Activated CD4-positive, alpha-beta T cell treated with anti-CD3 and anti-CD28 coated beads, Interleukin-2, amount 10 ng/mL, durations not matched to agents 7 days and 5 days (primary cell): Measurements from ENCODE around the gene BANP. TPM values are rescaled to one million over a fixed set of nuclear protein-coding genes. Genes with fewer than 3 reads are reported as not detected.
A peak's percentile ranks its signal among the peaks of the same experiment; 100 is the strongest.

Experiments used
- CTCF ChIA-PET: fragments of 350-600 bp; sonication (Branson Sonifier 250); formaldehyde crosslinking; loops from one replicate; lab custom pipeline; 2021; ENCODE audit warnings: antibody characterized with exemption; lab: Charles Lee
- POLR2A ChIA-PET: fragments of 350-600 bp; sonication (Branson Sonifier 250); formaldehyde crosslinking; loops from one replicate; lab custom pipeline; 2021; ENCODE audit warnings: antibody characterized with exemption; lab: Charles Lee
- DNase-seq: peaks from one replicate; pipeline ENCODE4 v3.0.0-alpha.2; 2020
- H3K27ac Mint-ChIP-seq: one replicate; pipeline ENCODE4 v1.8.0; 2021; ENCODE audit warnings: mild to moderate bottlenecking, moderate library complexity, mixed read lengths
- H3K27me3 Mint-ChIP-seq: one replicate; pipeline ENCODE4 v1.8.0; 2021; ENCODE audit warnings: mixed read lengths
- H3K36me3 Mint-ChIP-seq: one replicate; pipeline ENCODE4 v1.8.0; 2021; ENCODE audit warnings: low read depth, mixed read lengths
- H3K4me1 Mint-ChIP-seq: one replicate; pipeline ENCODE4 v1.8.0; 2021; ENCODE audit warnings: mixed read lengths
- H3K4me3 Mint-ChIP-seq: one replicate; pipeline ENCODE4 v1.8.0; 2021; ENCODE audit warnings: mild to moderate bottlenecking, moderate library complexity, mixed read lengths
- H3K9me3 Mint-ChIP-seq: one replicate; pipeline ENCODE4 v1.8.0; 2021; ENCODE audit warnings: mixed read lengths
- total RNA-seq, 2 experiments: library from RNA; stranded (reverse); gene quantifications; one replicate each; pipeline ENCODE4 v1.2.3, GENCODE V29; 2021

The BANP gene
- total RNA-seq, 2 experiments from 2014 or later, result 43.2 to 45.5 TPM

DNA sequence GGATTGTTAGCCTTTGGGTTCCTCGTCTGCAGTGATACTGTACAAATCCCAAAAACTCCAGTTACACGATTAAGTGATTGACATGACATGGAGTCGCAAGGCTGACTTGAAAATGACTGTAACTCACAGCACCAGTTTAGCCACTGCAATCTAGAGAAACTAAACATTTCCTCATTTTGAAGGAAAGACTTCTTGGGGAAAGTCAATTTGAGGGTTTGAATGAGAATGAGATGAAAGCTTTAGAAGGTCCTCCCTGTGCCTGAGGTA, 4.8 kb downstream of the BANP start:
- POLR2A ChIA-PET, result interaction anchor here (1.0 kb wide), 1 partner anchor 17 kb away, joined by 4 read pairs; no protein-coding TSS in a partner anchor
- Mint-ChIP-seq H3K4me3 (peak overlapping the region; percentile 78), H3K9me3 (no peaks in the 10 kb centered on the region), H3K27me3 (no peaks in the 10 kb centered on the region), H3K4me1 (peaks cover 79% of the 10 kb centered on the region), H3K36me3 (peaks cover 42% of the 10 kb centered on the region), H3K27ac (peak overlapping the region; percentile 99)
- CTCF ChIA-PET, result interaction anchor here (0.6 to 2.0 kb wide), 6 partner anchors 15 to 177 kb away, joined by 3 to 11 read pairs (median 4); no protein-coding TSS in a partner anchor
- no peak for DNase-seq

DNA sequence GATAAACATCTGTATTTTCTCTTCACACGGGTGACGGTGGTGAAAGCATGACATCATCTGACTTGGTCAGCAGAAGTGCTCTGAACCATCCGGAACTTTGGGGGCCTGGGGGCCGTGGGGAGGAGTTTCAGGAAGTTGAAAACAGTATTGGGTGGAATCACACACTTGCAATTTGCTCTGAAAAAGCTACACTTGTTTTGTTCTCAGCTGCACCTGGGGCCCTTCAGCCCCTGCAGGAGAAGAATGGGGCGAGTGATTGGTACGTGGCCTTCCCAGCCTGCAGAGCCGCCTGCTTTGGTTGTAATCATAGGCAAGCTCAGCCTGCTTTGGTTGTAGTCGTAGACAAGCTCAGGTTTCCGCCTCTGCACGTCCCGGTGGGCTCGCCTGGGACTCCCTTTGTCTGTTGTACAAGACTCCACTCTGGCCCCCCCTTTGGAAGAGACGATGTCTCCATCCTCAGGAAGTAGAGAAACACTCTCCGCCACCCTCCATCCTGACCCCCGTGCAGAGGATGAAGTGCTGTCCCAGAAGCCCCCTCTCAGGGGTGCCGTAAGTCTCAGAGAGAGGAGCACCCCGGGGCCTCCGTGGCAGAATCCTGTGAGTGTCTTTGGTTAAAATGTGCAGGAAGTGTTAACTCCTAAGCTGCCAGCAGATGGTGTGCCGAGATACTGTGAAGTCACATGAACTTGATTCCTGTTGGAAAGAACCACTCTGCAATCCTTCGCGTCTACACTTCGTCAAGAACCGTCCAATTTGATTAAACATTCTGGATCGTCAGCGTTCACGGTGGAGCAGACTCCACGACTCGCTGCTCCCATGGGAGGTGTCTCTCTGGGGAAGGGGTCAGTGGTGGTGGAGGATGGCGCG, 5.4 kb downstream of the BANP start:
- ChIA-PET POLR2A (interaction anchor here (1.0 kb wide), 1 partner anchor 17 kb away, joined by 4 read pairs; no protein-coding TSS in a partner anchor), CTCF (interaction anchor here (0.6 to 2.0 kb wide), 11 partner anchors 10 to 481 kb away, joined by 3 to 11 read pairs (median 4); no protein-coding TSS in a partner anchor)
- H3K27ac Mint-ChIP-seq, result peak overlapping the region; percentile 99
- peaks cover 44% of the 10 kb centered on the region for H3K36me3 Mint-ChIP-seq
- peaks cover 81% of the 10 kb centered on the region for H3K4me1 Mint-ChIP-seq
- no peaks in the 10 kb centered on the region for H3K27me3 Mint-ChIP-seq
- peak; percentile 82 for DNase-seq
- H3K9me3 Mint-ChIP-seq, result no peaks in the 10 kb centered on the region
- peak overlapping the region; percentile 78 for H3K4me3 Mint-ChIP-seq

DNA sequence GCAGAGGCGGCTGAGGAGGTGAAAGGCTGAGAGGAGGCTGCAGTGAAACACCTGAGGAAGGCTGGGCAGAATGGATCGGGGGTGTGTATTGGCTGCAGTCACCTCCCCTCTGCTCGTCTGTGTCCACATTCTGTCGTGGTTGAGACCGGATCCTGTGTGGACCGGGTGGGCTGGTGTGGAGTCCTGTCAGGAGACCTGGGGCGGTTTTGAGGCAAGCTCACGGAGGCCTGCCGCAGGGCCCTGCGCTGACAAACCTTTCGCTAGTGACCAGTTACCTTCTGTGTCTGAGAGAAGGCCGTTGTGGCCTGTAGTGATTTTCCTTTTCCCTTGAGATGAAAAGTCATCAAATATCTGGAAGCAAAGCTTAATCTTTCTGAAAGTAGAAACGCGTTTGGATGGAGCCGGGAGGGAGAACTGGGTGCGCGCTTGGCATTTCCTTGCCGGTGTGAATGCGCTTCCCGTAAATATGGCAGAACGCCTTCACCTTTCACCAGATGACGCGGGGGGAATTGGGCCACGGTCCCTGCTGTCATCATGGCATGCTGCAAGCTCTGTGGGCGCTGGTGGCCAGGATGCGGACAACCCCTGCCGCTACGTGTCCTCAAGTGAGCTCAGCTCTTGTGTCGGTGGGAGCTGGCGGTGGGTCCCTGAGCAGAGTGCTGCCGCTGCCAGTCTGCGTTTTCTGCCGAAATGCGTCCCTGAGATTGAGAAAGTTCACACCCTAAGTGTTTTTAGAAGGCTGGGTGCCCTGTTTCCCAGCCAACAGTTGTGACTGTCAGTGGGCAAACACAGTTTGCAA, 6.3 kb downstream of the BANP start:
- Mint-ChIP-seq H3K27me3 (no peaks in the 10 kb centered on the region), H3K27ac (peak overlapping the region; percentile 99), H3K36me3 (peaks cover 39% of the 10 kb centered on the region), H3K4me1 (peaks cover 78% of the 10 kb centered on the region), H3K9me3 (no peaks in the 10 kb centered on the region), H3K4me3 (peak overlapping the region; percentile 78)
- CTCF ChIA-PET, result interaction anchor here (0.6 to 1.9 kb wide), 5 partner anchors 9 to 223 kb away, joined by 3 to 11 read pairs (median 4); no protein-coding TSS in a partner anchor
- POLR2A ChIA-PET, result no interaction called here
- no peak for DNase-seq

DNA sequence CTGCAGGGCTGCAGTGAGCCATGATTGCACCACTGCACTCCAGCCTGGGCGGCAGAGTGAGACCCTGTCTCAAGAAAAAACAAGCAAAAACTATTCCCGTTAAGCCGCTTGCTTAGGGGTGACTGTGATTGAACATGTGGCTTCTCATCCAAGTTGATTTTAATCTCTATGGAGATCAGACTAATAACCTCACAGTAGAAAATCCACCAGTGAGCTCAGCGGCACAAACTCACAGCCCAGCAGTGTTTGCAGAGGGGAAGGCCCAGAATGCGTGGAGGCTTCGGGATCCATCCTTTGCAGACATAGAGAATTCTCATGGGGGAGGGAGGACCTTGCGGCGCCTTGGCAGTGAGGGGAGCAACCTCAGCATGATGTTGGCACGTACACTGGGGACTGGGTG, 7.4 kb downstream of the BANP start:
- H3K9me3 Mint-ChIP-seq, result no peaks in the 10 kb centered on the region
- H3K4me1 Mint-ChIP-seq, result peaks cover 81% of the 10 kb centered on the region
- no peaks in the 10 kb centered on the region for H3K27me3 Mint-ChIP-seq
- H3K4me3 Mint-ChIP-seq, result no peak overlapping the region
- H3K36me3 Mint-ChIP-seq, result peaks cover 34% of the 10 kb centered on the region
- ChIA-PET POLR2A (no interaction called here), CTCF (no interaction called here)
- no peak for DNase-seq
- no peak overlapping the region for H3K27ac Mint-ChIP-seq

DNA sequence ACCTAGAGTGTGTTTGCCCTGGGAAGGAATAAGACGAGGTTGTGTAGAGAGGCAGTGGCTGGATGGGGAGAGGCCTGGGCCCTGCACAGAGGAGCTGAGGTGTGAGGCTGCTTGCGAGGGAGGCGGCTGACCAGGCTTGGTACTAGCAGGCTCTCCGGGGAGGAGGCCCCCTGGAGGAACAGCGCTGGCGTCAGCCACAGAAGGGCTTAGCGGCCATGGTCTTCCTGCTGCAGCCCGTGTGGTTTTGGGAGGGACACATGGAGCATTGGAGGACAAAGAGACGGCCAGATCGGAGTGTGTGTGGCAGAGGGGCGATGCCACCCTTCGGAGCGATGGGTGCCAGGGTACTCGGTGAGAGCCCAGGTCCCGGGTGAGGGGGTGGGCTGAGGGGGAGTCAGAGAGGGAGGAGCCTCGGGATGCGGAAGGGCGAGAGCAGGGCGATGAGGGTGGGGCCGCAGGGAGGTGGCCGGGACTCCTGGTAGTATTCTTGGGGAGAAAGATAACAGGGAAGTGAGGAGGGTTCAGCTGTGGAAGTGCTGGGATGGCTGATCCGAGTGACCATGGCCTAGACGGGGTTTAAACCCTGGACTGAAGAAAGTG, 8.3 kb downstream of the BANP start:
- H3K36me3 Mint-ChIP-seq, result peaks cover 28% of the 10 kb centered on the region
- peak overlapping the region; percentile 10 for H3K27ac Mint-ChIP-seq
- no peak overlapping the region for H3K4me3 Mint-ChIP-seq
- DNase-seq, result no peak
- no peaks in the 10 kb centered on the region for H3K27me3 Mint-ChIP-seq
- H3K4me1 Mint-ChIP-seq, result peaks cover 81% of the 10 kb centered on the region
- ChIA-PET CTCF (interaction anchor here (0.6 to 1.9 kb wide), 3 partner anchors 13 to 464 kb away, joined by 3 to 6 read pairs (median 3); no protein-coding TSS in a partner anchor), POLR2A (no interaction called here)
- no peaks in the 10 kb centered on the region for H3K9me3 Mint-ChIP-seq

DNA sequence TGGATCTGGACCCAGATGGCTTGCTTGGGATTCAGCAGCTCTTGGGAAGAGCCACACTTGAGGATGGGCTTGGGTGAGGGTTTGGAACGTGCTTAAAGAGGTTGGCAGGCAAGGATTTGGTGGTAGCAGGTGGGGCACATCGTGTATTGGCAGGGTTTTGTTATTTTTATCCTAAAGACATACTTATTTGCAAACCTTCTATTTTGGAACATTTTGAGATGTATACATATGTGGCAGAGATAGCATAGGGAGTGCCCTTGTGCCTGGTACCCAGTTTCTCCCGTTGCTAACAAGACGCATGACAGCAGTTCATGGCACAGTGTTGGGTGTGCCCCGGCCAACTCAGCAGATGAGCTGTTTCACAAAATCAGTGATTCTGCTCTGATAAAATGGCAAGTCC, 9.1 kb downstream of the BANP start:
- no peaks in the 10 kb centered on the region for H3K27me3 Mint-ChIP-seq
- peaks cover 80% of the 10 kb centered on the region for H3K4me1 Mint-ChIP-seq
- ChIA-PET CTCF (interaction anchor here (1.3 to 1.9 kb wide), 2 partner anchors 12 kb away, joined by 3 to 6 read pairs; no protein-coding TSS in a partner anchor), POLR2A (interaction anchor here (0.7 kb wide), 1 partner anchor 9 kb away, joined by 3 read pairs; the partner anchor contains the start of gene BANP)
- DNase-seq, result no peak
- peaks cover 23% of the 10 kb centered on the region for H3K36me3 Mint-ChIP-seq
- H3K4me3 Mint-ChIP-seq, result no peak overlapping the region
- H3K9me3 Mint-ChIP-seq, result no peaks in the 10 kb centered on the region
- H3K27ac Mint-ChIP-seq, result peak overlapping the region; percentile 7

DNA sequence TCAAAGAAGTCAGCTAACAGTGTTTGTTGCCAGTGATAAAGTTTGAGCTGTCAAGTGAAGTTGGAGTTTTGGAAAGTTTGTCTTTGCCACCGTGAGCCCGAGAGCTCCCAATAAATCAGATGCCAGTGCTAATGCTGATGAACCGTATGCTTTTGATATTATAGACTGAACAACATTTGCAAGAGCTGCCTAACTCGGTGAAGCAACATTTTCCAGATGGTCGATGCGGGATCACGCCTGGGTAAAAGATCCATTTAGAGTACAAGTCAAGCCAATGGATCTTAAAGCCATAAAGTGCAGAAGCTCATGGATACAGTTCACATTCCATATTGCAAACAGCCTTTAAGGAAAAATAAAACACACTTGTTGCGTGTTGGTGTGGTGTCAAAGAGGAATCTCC, 9.6 kb downstream of the BANP start:
- no peaks in the 10 kb centered on the region for H3K9me3 Mint-ChIP-seq
- H3K27me3 Mint-ChIP-seq, result no peaks in the 10 kb centered on the region
- no peak overlapping the region for H3K4me3 Mint-ChIP-seq
- POLR2A ChIA-PET, result interaction anchor here (0.7 kb wide), 1 partner anchor 10 kb away, joined by 3 read pairs; the partner anchor contains the start of gene BANP
- peaks cover 78% of the 10 kb centered on the region for H3K4me1 Mint-ChIP-seq
- no peak overlapping the region for H3K27ac Mint-ChIP-seq
- no peak for DNase-seq
- CTCF ChIA-PET, result interaction anchor here (1.3 to 1.9 kb wide), 2 partner anchors 11 to 12 kb away, joined by 3 to 6 read pairs; no protein-coding TSS in a partner anchor
- peaks cover 20% of the 10 kb centered on the region for H3K36me3 Mint-ChIP-seq

DNA sequence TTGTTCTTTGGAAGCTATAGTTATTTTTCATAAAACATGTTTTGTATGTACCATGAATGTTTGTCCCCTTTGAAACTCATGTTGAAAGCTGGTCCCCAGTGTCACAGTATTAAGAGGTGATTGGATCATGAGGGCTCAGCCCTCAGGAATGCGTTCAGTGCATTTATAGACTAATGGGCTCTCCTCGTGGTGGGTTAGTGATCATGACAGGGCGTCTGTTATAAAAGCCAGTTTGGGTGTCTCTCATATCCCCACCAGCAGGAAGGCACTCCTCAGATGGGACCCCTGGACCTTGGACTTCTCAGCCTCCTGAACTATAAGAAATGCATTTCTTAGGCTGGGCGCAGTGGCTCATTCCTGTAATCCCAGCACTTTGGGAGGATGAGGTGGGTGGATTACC, 10.4 kb downstream of the BANP start:
- Mint-ChIP-seq H3K27ac (no peak overlapping the region), H3K4me3 (no peak overlapping the region), H3K4me1 (peaks cover 78% of the 10 kb centered on the region), H3K9me3 (no peaks in the 10 kb centered on the region), H3K27me3 (no peaks in the 10 kb centered on the region), H3K36me3 (peaks cover 19% of the 10 kb centered on the region)
- DNase-seq, result no peak
- ChIA-PET POLR2A (no interaction called here), CTCF (interaction anchor here (1.3 to 1.5 kb wide), 2 partner anchors 9 to 13 kb away, joined by 3 read pairs; no protein-coding TSS in a partner anchor)

DNA sequence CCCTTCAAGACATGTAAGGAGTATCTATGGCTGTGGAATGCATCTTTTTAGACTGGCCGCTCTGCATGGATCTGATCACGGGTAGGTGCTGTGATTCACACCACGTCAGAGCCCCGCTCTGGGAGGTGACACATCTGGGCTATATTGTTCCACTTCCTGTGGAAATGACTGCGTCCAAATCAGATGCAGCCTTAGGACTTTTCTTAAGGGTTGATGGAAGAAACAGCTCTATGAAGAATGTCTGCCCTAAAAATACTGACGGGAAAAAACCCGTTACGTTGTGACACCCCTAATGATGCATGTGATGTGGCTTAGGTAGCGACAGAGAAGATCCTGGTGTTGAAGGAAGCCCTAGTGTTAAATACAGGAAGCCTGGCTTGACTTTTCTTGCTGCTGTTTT, 12.2 kb downstream of the BANP start:
- ChIA-PET POLR2A (interaction anchor here (0.7 kb wide), 1 partner anchor 197 kb away, joined by 3 read pairs; the partner anchor contains the start of gene KLHDC4), CTCF (interaction anchor here (0.6 to 2.0 kb wide), 5 partner anchors 9 to 569 kb away, joined by 3 to 6 read pairs (median 4); partner anchors contain the start of gene BANP)
- H3K4me3 Mint-ChIP-seq, result no peak overlapping the region
- peak; percentile 65 for DNase-seq
- peaks cover 66% of the 10 kb centered on the region for H3K4me1 Mint-ChIP-seq
- H3K9me3 Mint-ChIP-seq, result no peaks in the 10 kb centered on the region
- H3K27me3 Mint-ChIP-seq, result no peaks in the 10 kb centered on the region
- peaks cover 6% of the 10 kb centered on the region for H3K36me3 Mint-ChIP-seq
- H3K27ac Mint-ChIP-seq, result peak overlapping the region; percentile 83

DNA sequence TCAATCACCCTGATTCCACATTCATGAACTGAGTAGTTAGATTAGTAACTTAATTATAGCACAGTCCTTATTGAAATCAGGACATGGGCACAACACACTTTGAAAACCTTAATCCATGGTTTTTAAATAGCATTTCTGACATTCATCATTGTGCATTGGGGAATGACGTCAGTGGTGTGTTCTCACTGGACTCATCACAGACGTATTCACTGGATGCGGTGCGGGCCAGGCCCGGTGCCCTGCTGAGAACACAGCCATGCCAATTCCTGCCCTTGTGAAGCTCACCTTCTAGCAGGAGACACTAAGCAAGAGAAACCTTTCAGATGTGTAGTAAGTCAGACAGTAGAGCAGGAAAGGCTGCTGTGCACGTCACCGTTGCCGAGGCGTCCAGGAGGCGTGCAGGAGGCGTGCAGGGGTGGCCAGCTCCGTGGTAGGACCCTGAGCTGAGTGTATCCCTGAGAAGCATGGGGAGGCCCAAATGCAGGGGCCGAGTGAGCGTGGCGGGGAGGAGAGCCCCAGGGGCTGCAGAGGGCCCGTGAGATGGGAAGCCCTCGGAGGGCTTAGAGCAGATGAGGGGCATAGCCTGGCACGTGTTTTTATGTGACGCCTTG, 12.9 kb downstream of the BANP start:
- CTCF ChIA-PET, result interaction anchor here (0.6 to 2.0 kb wide), 4 partner anchors 8 to 568 kb away, joined by 3 to 6 read pairs (median 4); no protein-coding TSS in a partner anchor
- Mint-ChIP-seq H3K27ac (peak overlapping the region; percentile 83), H3K4me1 (peaks cover 65% of the 10 kb centered on the region), H3K27me3 (no peaks in the 10 kb centered on the region), H3K9me3 (no peaks in the 10 kb centered on the region), H3K36me3 (peaks cover 8% of the 10 kb centered on the region), H3K4me3 (no peak overlapping the region)
- POLR2A ChIA-PET, result interaction anchor here (0.7 kb wide), 1 partner anchor 198 kb away, joined by 3 read pairs; the partner anchor contains the start of gene KLHDC4
- no peak for DNase-seq

DNA sequence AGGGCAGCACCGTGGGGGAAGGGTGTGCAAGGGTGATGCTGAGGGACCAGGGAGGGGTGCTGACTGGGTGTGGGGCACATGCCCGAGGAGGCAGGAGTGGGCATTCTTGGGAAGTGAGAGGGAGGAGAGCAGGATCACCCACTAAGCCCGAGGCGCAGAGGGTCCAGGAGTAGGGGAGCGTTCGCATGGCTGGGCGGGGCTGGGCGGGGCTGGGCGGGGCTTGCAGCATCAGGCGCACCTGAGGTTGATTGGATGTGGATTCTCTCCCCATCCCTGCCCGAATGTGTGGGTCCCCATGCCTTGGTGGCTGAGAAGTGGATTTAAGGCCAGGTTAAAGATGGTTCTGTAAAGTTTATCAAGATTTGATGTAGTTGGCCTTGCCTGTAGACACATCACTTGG, 14.2 kb downstream of the BANP start:
- Mint-ChIP-seq H3K27me3 (no peaks in the 10 kb centered on the region), H3K4me1 (peaks cover 56% of the 10 kb centered on the region), H3K27ac (no peak overlapping the region), H3K9me3 (peaks cover 3% of the 10 kb centered on the region), H3K36me3 (peaks cover 14% of the 10 kb centered on the region), H3K4me3 (no peak overlapping the region)
- POLR2A ChIA-PET, result no interaction called here
- CTCF ChIA-PET, result no interaction called here
- no peak for DNase-seq
